Renal cortical epithelial cell (primary cell): ENCODE measurements around the gene CEP55. TPM values are rescaled to one million over a fixed set of nuclear protein-coding genes. Genes with fewer than 3 reads are reported as not detected.
"Not testable (repeated sequence)": the region's sequence is repeated elsewhere in the genome, so short reads cannot be mapped to it uniquely, and the experiment has no call there.

Source experiments
- DNase-seq: peaks from one replicate; pipeline ENCODE4 v3.0.0-alpha.2; 2011; ENCODE audit warnings: low read depth
- total RNA-seq: library from RNA; depleted of rRNA; stranded (reverse); fragments of >200 nt; gene quantifications from 2 replicates; pipeline ENCODE4 v1.2.3, GENCODE V29; 2014

The CEP55 gene
- 1.8 and 36.8 TPM in 2 replicates for total RNA-seq

- DNase-seq: peak; percentile 74
Observed at GRCh38 chr10:93496322-93497041, at the start of gene CEP55. Gene CEP55 (plus strand): TSS chr10:93496612. CDS start chr10:93500052, 3,440 bp downstream.

- no peak for DNase-seq
Observed at GRCh38 chr10:93447019-93447418, 49.4 kb upstream of the CEP55 start.

- no peak for DNase-seq
Observed at GRCh38 chr10:93447970-93448369, 48.4 kb upstream of the CEP55 start.

- DNase-seq: no peak
Observed at GRCh38 chr10:93451244-93451947, 45.0 kb upstream of the CEP55 start.

- DNase-seq: no peak
Observed at GRCh38 chr10:93452143-93452542, 44.3 kb upstream of the CEP55 start.

- no peak for DNase-seq
Observed at GRCh38 chr10:93454146-93454545, 42.3 kb upstream of the CEP55 start.

GRCh38 chr10:93454736-93455135, 41.7 kb upstream of the CEP55 start:
- no peak for DNase-seq

GRCh38 chr10:93456480-93456879, 39.9 kb upstream of the CEP55 start:
- peak; percentile 72 for DNase-seq

GRCh38 chr10:93457511-93457910, 38.9 kb upstream of the CEP55 start:
- no peak for DNase-seq

- DNase-seq: peak; percentile 100
Observed at GRCh38 chr10:93458821-93459257, 37.6 kb upstream of the CEP55 start.

- DNase-seq: no peak
Observed at GRCh38 chr10:93459466-93459865, 36.9 kb upstream of the CEP55 start.

- DNase-seq: peak; percentile 87
Observed at GRCh38 chr10:93461109-93461806, 35.2 kb upstream of the CEP55 start.

GRCh38 chr10:93461807-93462178, 34.6 kb upstream of the CEP55 start:
- DNase-seq: peak; percentile 99

GRCh38 chr10:93462371-93462770, 34.0 kb upstream of the CEP55 start:
- DNase-seq: peak; percentile 50

GRCh38 chr10:93462881-93463280, 33.5 kb upstream of the CEP55 start:
- DNase-seq: peak; percentile 94

- peak; percentile 78 for DNase-seq
Observed at GRCh38 chr10:93463723-93464476, 32.5 kb upstream of the CEP55 start.

GRCh38 chr10:93464776-93465388, 31.5 kb upstream of the CEP55 start:
- DNase-seq: no peak

- peak; percentile 97 for DNase-seq
Observed at GRCh38 chr10:93465806-93466675, 30.4 kb upstream of the CEP55 start.

GRCh38 chr10:93467635-93468034, 28.8 kb upstream of the CEP55 start:
- not testable (repeated sequence) for DNase-seq

- peak; percentile 94 for DNase-seq
Observed at GRCh38 chr10:93468461-93469213, 27.8 kb upstream of the CEP55 start.
